ENCODE data around the gene SLX1A. TPM values are rescaled to one million over a fixed set of nuclear protein-coding genes. Genes with fewer than 3 reads are reported as not detected.
A peak's percentile ranks its signal among the peaks of the same experiment; 100 is the strongest.
"Not testable (repeated sequence)": the region's sequence is repeated elsewhere in the genome, so short reads cannot be mapped to it uniquely, and the experiment has no call there.

Gene SLX1A
- total RNA-seq, 2 experiments from 2014 or later: 115 to 123 TPM

DNA sequence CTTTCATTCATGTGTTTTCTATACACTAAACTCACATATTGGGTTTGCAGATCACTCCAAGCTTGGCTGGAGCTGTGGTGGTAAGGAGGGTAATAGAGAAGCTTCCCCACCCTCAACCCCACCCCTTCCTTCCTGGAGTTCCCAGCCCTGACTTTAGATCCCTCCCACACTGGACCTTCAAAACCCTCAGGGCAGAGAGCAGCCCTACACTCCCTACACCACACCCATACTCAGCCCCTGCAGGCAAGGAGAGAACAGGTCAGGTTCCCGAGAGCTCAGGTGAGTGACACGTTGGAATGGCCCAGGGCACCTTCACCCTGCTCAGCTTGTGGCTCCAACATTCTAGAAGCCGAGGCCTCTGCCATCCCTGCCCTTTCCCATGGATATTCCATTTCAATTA lies 5.4 kb downstream of the SLX1A start, which contains the start of gene SULT1A3:
Gene SULT1A3, plus strand, starts transcription at position 207 of the 400 bp plus-strand sequence. CDS start 1,474 bp downstream, outside the sequence.
- H3K9me3 Mint-ChIP-seq (ENCODE audit: insufficient read depth); ATAC-seq; H3K36me3 Mint-ChIP-seq (ENCODE audit: low read depth); H3K27me3 Mint-ChIP-seq (ENCODE audit: low read depth); POLR2A ChIA-PET; H3K4me1 Mint-ChIP-seq (ENCODE audit: low read depth); CTCF ChIA-PET; DNase-seq; H3K27ac Mint-ChIP-seq; H3K4me3 Mint-ChIP-seq: not testable (repeated sequence)

DNA sequence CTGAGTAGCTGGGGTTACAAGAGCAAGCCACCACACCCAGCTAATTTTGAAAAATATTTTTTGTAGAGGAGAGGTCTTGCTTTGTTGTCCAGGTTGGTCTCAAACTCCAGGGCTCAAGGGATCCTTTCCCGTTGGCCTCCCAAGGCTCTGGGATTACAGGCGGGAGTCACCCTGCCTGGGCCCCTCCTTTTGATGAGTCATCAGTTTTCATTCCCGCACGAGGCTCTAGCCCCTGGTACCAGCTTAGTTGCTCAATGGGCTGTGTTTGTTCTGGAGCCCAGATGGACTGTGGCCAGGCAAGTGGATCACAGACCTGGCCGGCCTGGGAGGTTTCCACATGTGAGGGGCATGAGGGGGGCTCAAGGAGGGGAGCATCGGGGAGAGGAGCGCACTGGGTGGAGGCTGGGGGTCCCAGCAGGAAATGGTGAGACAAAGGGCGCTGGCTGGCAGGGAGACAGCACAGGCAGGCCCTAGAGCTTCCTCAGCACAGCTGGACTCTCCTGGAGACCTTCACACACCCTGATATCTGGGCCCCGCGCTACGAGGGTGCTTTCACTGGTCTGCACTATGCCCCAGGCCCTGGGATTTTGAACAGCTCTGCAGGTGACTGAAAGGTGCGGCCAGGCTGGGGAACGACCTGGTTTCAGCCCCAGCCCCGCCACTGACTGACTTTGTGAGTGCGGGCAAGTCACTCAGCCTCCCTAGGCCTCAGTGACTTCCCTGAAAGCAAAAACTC lies 6.1 kb downstream of the SLX1A start:
- H3K4me1 Mint-ChIP-seq (ENCODE audit: low read depth); CTCF ChIA-PET; ATAC-seq; H3K27me3 Mint-ChIP-seq (ENCODE audit: low read depth); H3K4me3 Mint-ChIP-seq; H3K27ac Mint-ChIP-seq; H3K36me3 Mint-ChIP-seq (ENCODE audit: low read depth); H3K9me3 Mint-ChIP-seq (ENCODE audit: insufficient read depth); DNase-seq; POLR2A ChIA-PET: not testable (repeated sequence)

DNA sequence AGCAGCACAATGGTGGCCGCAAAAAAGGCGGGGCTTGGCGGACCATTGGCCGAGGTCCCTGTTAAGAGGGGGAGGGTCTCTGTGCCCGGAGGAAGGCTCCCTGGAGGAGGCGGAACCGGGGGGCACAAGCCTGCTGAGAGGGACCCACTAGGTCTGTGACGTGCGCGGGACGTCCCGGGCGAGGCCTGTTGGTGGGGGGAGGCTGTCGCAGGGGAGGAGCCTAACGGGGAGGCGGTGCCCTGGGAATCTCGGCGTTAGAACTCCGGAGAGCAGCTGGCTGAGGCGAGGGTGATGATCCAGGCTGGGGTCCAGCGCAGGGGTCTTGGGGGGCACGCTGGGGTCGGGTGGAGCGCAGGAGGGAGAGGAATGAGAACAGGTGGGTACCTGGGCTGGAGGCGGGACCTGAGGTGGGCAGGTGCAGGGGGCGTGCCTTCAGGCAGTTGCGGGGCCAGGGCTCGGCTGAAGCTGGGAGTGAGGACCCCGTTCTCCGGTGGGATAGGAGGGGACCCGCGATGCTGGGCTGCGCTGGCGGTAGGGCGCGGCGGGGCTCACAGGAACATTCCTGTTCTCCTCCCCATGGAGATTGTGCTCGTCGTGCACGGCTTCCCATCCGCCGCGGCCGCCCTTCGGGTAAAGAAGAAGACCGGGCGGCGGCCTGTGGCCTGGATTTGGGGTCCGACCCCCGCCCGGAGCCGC lies 12.0 kb downstream of the SLX1A start:
- H3K36me3 Mint-ChIP-seq (ENCODE audit: low read depth); CTCF ChIA-PET; H3K27ac Mint-ChIP-seq; H3K27me3 Mint-ChIP-seq (ENCODE audit: low read depth); H3K4me1 Mint-ChIP-seq (ENCODE audit: low read depth); POLR2A ChIA-PET; H3K9me3 Mint-ChIP-seq (ENCODE audit: insufficient read depth); H3K4me3 Mint-ChIP-seq: not testable (repeated sequence)
- DNase-seq: peak; percentile 16
- ATAC-seq: peak; percentile 69

DNA sequence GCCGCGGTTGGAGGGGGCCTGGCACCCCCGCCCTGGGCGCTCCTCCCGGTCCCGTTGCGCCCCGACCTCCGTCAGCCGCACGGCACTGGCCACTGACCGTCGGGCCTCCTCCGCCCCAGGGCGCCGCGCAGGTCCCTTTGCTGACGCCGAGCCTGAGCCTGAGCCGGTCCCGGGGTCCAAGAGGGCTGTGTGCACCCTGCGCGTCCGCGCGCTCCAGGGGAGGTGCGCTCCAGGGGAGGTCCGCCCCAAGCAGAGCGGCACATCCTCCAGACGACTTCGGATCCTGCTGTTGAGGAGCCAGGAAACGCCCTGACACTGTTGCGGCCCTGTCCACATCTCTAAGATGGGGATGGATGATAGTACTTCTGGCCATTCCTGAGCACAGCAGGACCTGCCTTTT lies 12.6 kb downstream of the SLX1A start:
- CTCF ChIA-PET: not testable (repeated sequence)

DNA sequence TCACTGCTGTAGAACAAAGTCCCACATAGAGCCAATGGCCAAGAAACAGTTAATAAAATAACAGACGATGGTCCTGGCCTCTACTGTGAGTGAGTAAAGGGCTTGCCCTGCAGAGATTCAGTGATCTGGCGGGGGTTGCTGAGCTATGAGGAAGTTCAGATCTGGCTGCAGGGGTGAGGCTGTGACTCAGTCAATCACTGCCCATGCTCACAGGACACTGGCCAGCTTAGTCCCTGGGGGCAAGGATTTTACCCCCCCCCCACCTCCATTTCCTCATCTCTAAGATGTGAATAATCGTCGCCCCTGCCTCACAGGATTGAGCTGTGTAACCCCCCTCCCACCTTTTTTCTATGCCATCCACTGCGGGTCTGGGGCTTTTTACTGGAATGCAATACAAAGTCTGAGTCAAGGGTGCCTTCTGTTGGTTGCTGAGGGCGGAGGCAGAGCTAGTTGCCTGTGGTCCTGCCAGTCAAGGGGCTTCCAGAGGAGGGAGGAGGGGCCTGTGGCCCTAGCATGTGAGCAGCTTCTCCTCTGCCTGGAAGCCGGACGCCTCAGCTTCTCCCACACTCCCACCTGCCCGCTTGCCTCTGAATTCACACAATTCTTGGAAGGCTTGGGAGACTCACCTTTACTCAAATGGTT lies 13.5 kb downstream of the SLX1A start:
- H3K4me1 Mint-ChIP-seq (ENCODE audit: low read depth); H3K9me3 Mint-ChIP-seq (ENCODE audit: insufficient read depth); ATAC-seq; POLR2A ChIA-PET; H3K36me3 Mint-ChIP-seq (ENCODE audit: low read depth); H3K4me3 Mint-ChIP-seq; CTCF ChIA-PET; H3K27me3 Mint-ChIP-seq (ENCODE audit: low read depth); H3K27ac Mint-ChIP-seq: not testable (repeated sequence)
- peak; percentile 12 for DNase-seq

More for the DNA sequence above, 12.6 kb downstream of the SLX1A start:
- POLR2A ChIA-PET; H3K4me1 Mint-ChIP-seq (ENCODE audit: low read depth); DNase-seq; H3K9me3 Mint-ChIP-seq (ENCODE audit: insufficient read depth); H3K27me3 Mint-ChIP-seq (ENCODE audit: low read depth); H3K36me3 Mint-ChIP-seq (ENCODE audit: low read depth); H3K4me3 Mint-ChIP-seq; H3K27ac Mint-ChIP-seq: not testable (repeated sequence)
- peak; percentile 66 for ATAC-seq

DNA sequence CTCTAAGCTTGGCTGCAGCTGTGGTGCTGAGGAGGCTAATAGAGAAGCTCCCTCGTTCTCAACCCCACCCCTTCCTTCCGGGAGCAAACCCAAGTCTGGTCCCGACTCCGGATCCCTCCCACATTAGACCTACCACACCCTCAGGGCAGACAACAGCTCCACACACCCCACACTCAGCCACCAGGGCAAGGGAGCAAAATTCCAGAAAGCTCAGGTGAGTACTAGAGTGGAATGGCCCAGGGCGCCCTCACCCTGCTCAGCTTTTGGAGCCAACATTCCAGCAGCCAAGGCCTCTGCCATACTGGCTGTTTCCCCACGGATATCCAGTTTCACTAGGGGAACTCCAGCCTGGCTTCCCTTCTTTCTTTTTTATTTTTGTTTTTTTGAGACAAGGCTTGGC lies 15.4 kb downstream of the SLX1A start:
- H3K27me3 Mint-ChIP-seq (ENCODE audit: low read depth); POLR2A ChIA-PET; H3K4me3 Mint-ChIP-seq; H3K9me3 Mint-ChIP-seq (ENCODE audit: insufficient read depth); H3K36me3 Mint-ChIP-seq (ENCODE audit: low read depth); H3K27ac Mint-ChIP-seq; DNase-seq; CTCF ChIA-PET; H3K4me1 Mint-ChIP-seq (ENCODE audit: low read depth): not testable (repeated sequence)
- peak; percentile 14 for ATAC-seq

DNA sequence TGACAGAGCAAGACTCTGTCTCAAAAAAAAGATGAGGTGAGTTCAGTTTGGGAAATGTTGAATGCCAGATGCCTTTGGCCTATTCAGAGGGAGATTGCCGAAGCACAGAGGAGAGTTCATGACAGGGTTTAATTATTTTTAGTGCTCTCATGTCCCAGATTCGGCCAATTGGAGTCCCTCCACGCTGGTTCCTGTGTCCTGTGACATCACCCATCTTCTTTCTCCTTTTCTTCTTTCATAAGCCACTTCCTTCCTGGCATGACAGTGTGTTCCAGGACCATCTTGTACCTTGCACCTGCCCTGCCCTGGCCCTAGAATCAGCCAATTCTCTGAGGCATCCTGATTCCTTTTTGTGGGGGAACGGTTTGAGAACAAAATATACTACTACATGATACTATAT lies 17.7 kb downstream of the SLX1A start:
- H3K4me3 Mint-ChIP-seq; H3K27ac Mint-ChIP-seq; POLR2A ChIA-PET; H3K9me3 Mint-ChIP-seq (ENCODE audit: insufficient read depth); H3K4me1 Mint-ChIP-seq (ENCODE audit: low read depth); H3K36me3 Mint-ChIP-seq (ENCODE audit: low read depth); CTCF ChIA-PET; DNase-seq; H3K27me3 Mint-ChIP-seq (ENCODE audit: low read depth): not testable (repeated sequence)
- ATAC-seq: peak; percentile 77

DNA sequence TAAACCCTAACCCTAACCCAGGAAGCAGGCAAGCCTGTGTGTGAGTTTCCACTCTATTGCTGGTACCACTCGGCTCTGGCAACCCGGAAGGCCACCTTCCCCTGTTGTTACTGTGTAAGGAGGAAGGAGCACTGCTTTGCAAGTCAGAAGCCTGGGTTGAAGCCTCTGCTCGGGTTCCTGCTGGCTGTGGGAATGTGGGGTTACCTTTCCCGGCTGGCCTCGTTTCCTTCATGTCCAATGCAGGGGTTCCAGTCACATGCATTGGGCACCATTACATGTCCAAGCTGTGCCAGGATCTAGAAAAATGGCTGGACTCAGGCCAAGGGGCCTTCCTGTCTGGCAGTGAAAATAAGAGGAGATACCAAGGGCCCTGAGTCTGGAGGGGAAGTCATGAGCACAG lies 23.4 kb downstream of the SLX1A start:
- CTCF ChIA-PET; H3K4me3 Mint-ChIP-seq; H3K9me3 Mint-ChIP-seq (ENCODE audit: insufficient read depth); POLR2A ChIA-PET; ATAC-seq; H3K4me1 Mint-ChIP-seq (ENCODE audit: low read depth); H3K27me3 Mint-ChIP-seq (ENCODE audit: low read depth); H3K27ac Mint-ChIP-seq; H3K36me3 Mint-ChIP-seq (ENCODE audit: low read depth): not testable (repeated sequence)
- DNase-seq: peak; percentile 5

Other genes with a start within 250 kb of the SLX1A start
- 10 to 100 TPM; 57.8 to 61.0 TPM for gene TMEM219, start 231.8 kb upstream of the SLX1A start, total RNA-seq
- gene TAOK2, start 220.0 kb upstream of the SLX1A start, total RNA-seq: 10 to 100 TPM; 48.9 to 49.8 TPM
- gene HIRIP3, start 198.3 kb upstream of the SLX1A start, total RNA-seq: 10 to 100 TPM; 46.4 to 47.3 TPM
- gene INO80E, start 197.6 kb upstream of the SLX1A start, total RNA-seq: 100 to 1,000 TPM; 104 to 117 TPM
- under 1 TPM in 1 of 2 experiments, not detected in 1; 0.34 TPM for gene DOC2A, start 182.8 kb upstream of the SLX1A start, total RNA-seq
- not detected for gene C16orf92, start 170.7 kb upstream of the SLX1A start, total RNA-seq
- gene TLCD3B, start 162.6 kb upstream of the SLX1A start, total RNA-seq: 1 to 10 TPM; 4.6 TPM
- gene ALDOA, start 128.1 kb upstream of the SLX1A start, total RNA-seq: 1,000 to 10,000 TPM; 1,738 to 1,843 TPM
- 100 to 1,000 TPM; 157 TPM for gene PPP4C, start 117.9 kb upstream of the SLX1A start, total RNA-seq
- 1 to 10 TPM; 1.3 TPM for gene TBX6, start 102.0 kb upstream of the SLX1A start, total RNA-seq
- gene YPEL3, start 97.7 kb upstream of the SLX1A start, total RNA-seq: 10 to 100 TPM; 29.4 to 34.5 TPM
- gene GDPD3, start 80.3 kb upstream of the SLX1A start, total RNA-seq: 10 to 100 TPM; 10.5 to 12.6 TPM
- 10 to 100 TPM; 83.5 to 93.7 TPM for gene MAPK3, start 70.7 kb upstream of the SLX1A start, total RNA-seq
- 1,000 to 10,000 TPM; 1,875 to 1,983 TPM for gene CORO1A, start 10.3 kb upstream of the SLX1A start, total RNA-seq
- gene BOLA2B, start 209 bp upstream of the SLX1A start, total RNA-seq: 100 to 1,000 TPM; 205 to 212 TPM
- 10 to 100 TPM; 28.9 to 32.8 TPM for gene SULT1A3, start 5.4 kb downstream of the SLX1A start, total RNA-seq
- 10 to 100 TPM; 12.6 to 24.3 TPM for gene NPIPB13, start 54.6 kb downstream of the SLX1A start, total RNA-seq
- 10 to 100 TPM; 62.7 to 67.5 TPM for gene CD2BP2, start 161.4 kb downstream of the SLX1A start, total RNA-seq
- gene TBC1D10B, start 176.6 kb downstream of the SLX1A start, total RNA-seq: 10 to 100 TPM; 75.4 to 75.7 TPM
- 1 to 10 TPM in 1 of 2 experiments, not detected in 1; 1.3 TPM for gene MYL11, start 180.9 kb downstream of the SLX1A start, total RNA-seq
- 100 to 1,000 TPM; 321 to 342 TPM for gene SEPTIN1, start 188.7 kb downstream of the SLX1A start, total RNA-seq
- 10 to 100 TPM; 13.5 to 13.8 TPM for gene ZNF48, start 201.5 kb downstream of the SLX1A start, total RNA-seq
- gene ZNF771, start 213.7 kb downstream of the SLX1A start, total RNA-seq: 1 to 10 TPM; 3.3 to 3.9 TPM
- 10 to 100 TPM; 87.3 to 92.8 TPM for gene DCTPP1, start 236.2 kb downstream of the SLX1A start, total RNA-seq